ENCODE measurements around the gene OLA1.

- TF ChIP-seq, protein P1, sequence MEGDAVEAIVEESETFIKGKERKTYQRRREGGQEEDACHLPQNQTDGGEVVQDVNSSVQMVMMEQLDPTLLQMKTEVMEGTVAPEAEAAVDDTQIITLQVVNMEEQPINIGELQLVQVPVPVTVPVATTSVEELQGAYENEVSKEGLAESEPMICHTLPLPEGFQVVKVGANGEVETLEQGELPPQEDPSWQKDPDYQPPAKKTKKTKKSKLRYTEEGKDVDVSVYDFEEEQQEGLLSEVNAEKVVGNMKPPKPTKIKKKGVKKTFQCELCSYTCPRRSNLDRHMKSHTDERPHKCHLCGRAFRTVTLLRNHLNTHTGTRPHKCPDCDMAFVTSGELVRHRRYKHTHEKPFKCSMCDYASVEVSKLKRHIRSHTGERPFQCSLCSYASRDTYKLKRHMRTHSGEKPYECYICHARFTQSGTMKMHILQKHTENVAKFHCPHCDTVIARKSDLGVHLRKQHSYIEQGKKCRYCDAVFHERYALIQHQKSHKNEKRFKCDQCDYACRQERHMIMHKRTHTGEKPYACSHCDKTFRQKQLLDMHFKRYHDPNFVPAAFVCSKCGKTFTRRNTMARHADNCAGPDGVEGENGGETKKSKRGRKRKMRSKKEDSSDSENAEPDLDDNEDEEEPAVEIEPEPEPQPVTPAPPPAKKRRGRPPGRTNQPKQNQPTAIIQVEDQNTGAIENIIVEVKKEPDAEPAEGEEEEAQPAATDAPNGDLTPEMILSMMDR (IDR thresholded peaks at IDR 0.05; ENCODE audit: low read depth, low read length, poor library complexity, severe bottlenecking), result no peak
- TF ChIP-seq EZH2phosphoT487 (IDR thresholded peaks at IDR 0.05; ENCODE audit: borderline replicate concordance, low read length), result no peak
Observed at GRCh38 chr2:174085781-174086180, 162.6 kb downstream of the OLA1 start.
